BLaER1 (cell line): ENCODE data around the gene PPM1E.
"Not testable (repeated sequence)": the region's sequence is repeated elsewhere in the genome, so short reads cannot be mapped to it uniquely, and the experiment has no call there.

Experiments used
- H3K27ac ChIP-seq: shearing (Covaris generic); formaldehyde crosslinking; 2 replicates; pipeline ENCODE4 v1.8.1; 2022
- H3K27me3 ChIP-seq: shearing (Covaris generic); formaldehyde crosslinking; 2 replicates; pipeline ENCODE4 v1.8.1; 2022
- H3K36me3 ChIP-seq: shearing (Covaris generic); formaldehyde crosslinking; 2 replicates; pipeline ENCODE4 v1.8.1; 2022
- H3K4me1 ChIP-seq: shearing (Covaris generic); formaldehyde crosslinking; 2 replicates; pipeline ENCODE4 v1.8.1; 2022
- H3K4me2 ChIP-seq: shearing (Covaris generic); formaldehyde crosslinking; 2 replicates; pipeline ENCODE4 v1.8.1; 2022
- H3K4me3 ChIP-seq: shearing (Covaris generic); formaldehyde crosslinking; 2 replicates; pipeline ENCODE4 v1.8.1; 2022
- H3K9ac ChIP-seq: shearing (Covaris generic); formaldehyde crosslinking; 2 replicates; pipeline ENCODE4 v1.8.1; 2022
- H3K9me3 ChIP-seq: shearing (Covaris generic); formaldehyde crosslinking; 2 replicates; pipeline ENCODE4 v1.8.1; 2022
- H4K20me1 ChIP-seq: shearing (Covaris generic); formaldehyde crosslinking; 2 replicates; pipeline ENCODE4 v1.8.1; 2022
- Cebpa-rat ChIP-seq: shearing (Covaris generic); IDR thresholded peaks from 2 replicates; pipeline ENCODE4 v1.8.1; 2022

PPM1E gene

GRCh38 chr17:58764373-58764772 lies 8.7 kb downstream of the PPM1E start:
- Histone ChIP-seq H3K4me3 (no peak overlapping the region), H3K27ac (no peak overlapping the region), H3K4me2 (peak overlapping the region; percentile 42), H3K4me1 (peaks cover 7% of the 10 kb centered on the region; the same call in 1 of the 2 replicates), H3K9ac (no peak overlapping the region), H3K9me3 (no peaks in the 10 kb centered on the region), H4K20me1 (no peaks in the 10 kb centered on the region), H3K27me3 (no peaks in the 10 kb centered on the region), H3K36me3 (no peaks in the 10 kb centered on the region)
- no peak for TF ChIP-seq Cebpa-rat

GRCh38 chr17:58778482-58778881 lies 22.8 kb downstream of the PPM1E start:
- not testable (repeated sequence) for H3K36me3 ChIP-seq, H3K27ac ChIP-seq, H3K4me1 ChIP-seq, H4K20me1 ChIP-seq, H3K4me2 ChIP-seq, H3K4me3 ChIP-seq, H3K27me3 ChIP-seq, H3K9me3 ChIP-seq, H3K9ac ChIP-seq

GRCh38 chr17:58779446-58779845 lies 23.8 kb downstream of the PPM1E start:
- no peak overlapping the region for H3K9ac ChIP-seq
- H3K27me3 ChIP-seq, result no peaks in the 10 kb centered on the region
- H3K36me3 ChIP-seq, result no peaks in the 10 kb centered on the region
- H3K4me1 ChIP-seq, result no peaks in the 10 kb centered on the region
- no peak overlapping the region for H3K27ac ChIP-seq
- H4K20me1 ChIP-seq, result no peaks in the 10 kb centered on the region
- TF ChIP-seq Cebpa-rat, result no peak
- no peaks in the 10 kb centered on the region for H3K9me3 ChIP-seq
- no peak overlapping the region for H3K4me2 ChIP-seq
- H3K4me3 ChIP-seq, result no peak overlapping the region

GRCh38 chr17:58783380-58783779 lies 27.7 kb downstream of the PPM1E start:
- Histone ChIP-seq H3K9me3 (no peaks in the 10 kb centered on the region), H3K9ac (no peak overlapping the region), H3K4me2 (no peak overlapping the region), H3K4me3 (no peak overlapping the region), H3K4me1 (no peaks in the 10 kb centered on the region), H3K27me3 (no peaks in the 10 kb centered on the region), H3K27ac (no peak overlapping the region), H4K20me1 (no peaks in the 10 kb centered on the region), H3K36me3 (no peaks in the 10 kb centered on the region)
- no peak for TF ChIP-seq Cebpa-rat

- Histone ChIP-seq H3K9ac (no peak overlapping the region), H3K9me3 (no peaks in the 10 kb centered on the region), H4K20me1 (no peaks in the 10 kb centered on the region), H3K27ac (no peak overlapping the region), H3K4me1 (no peaks in the 10 kb centered on the region), H3K4me3 (no peak overlapping the region), H3K27me3 (no peaks in the 10 kb centered on the region), H3K4me2 (no peak overlapping the region), H3K36me3 (no peaks in the 10 kb centered on the region)
- no peak for TF ChIP-seq Cebpa-rat
Measured at GRCh38 chr17:58785097-58785496, 29.4 kb downstream of the PPM1E start.

GRCh38 chr17:58786586-58787295 lies 31.1 kb downstream of the PPM1E start:
- Histone ChIP-seq H3K27ac (no peak overlapping the region), H3K9me3 (no peaks in the 10 kb centered on the region), H3K4me2 (no peak overlapping the region), H3K4me3 (no peak overlapping the region), H3K36me3 (no peaks in the 10 kb centered on the region), H4K20me1 (no peaks in the 10 kb centered on the region), H3K27me3 (no peaks in the 10 kb centered on the region), H3K9ac (no peak overlapping the region), H3K4me1 (no peaks in the 10 kb centered on the region)
- no peak for TF ChIP-seq Cebpa-rat

- H3K9me3 ChIP-seq, result no peaks in the 10 kb centered on the region
- H3K27me3 ChIP-seq, result no peaks in the 10 kb centered on the region
- no peaks in the 10 kb centered on the region for H3K36me3 ChIP-seq
- H4K20me1 ChIP-seq, result no peaks in the 10 kb centered on the region
- no peak overlapping the region for H3K9ac ChIP-seq
- H3K4me3 ChIP-seq, result no peak overlapping the region
- no peaks in the 10 kb centered on the region for H3K4me1 ChIP-seq
- no peak for TF ChIP-seq Cebpa-rat
- no peak overlapping the region for H3K27ac ChIP-seq
- H3K4me2 ChIP-seq, result no peak overlapping the region
Measured at GRCh38 chr17:58788199-58788598, 32.5 kb downstream of the PPM1E start.

GRCh38 chr17:58789160-58789559 lies 33.5 kb downstream of the PPM1E start:
- H3K4me3 ChIP-seq, result no peak overlapping the region
- no peak overlapping the region for H3K4me2 ChIP-seq
- no peaks in the 10 kb centered on the region for H4K20me1 ChIP-seq
- H3K27me3 ChIP-seq, result no peaks in the 10 kb centered on the region
- H3K27ac ChIP-seq, result no peak overlapping the region
- no peaks in the 10 kb centered on the region for H3K4me1 ChIP-seq
- H3K36me3 ChIP-seq, result no peaks in the 10 kb centered on the region
- H3K9me3 ChIP-seq, result no peaks in the 10 kb centered on the region
- no peak overlapping the region for H3K9ac ChIP-seq
- no peak for TF ChIP-seq Cebpa-rat

GRCh38 chr17:58789831-58790230 lies 34.2 kb downstream of the PPM1E start:
- Histone ChIP-seq H3K4me1 (no peaks in the 10 kb centered on the region), H3K36me3 (no peaks in the 10 kb centered on the region), H3K9me3 (peaks cover 5% of the 10 kb centered on the region; the same call in 1 of the 2 replicates), H3K4me2 (no peak overlapping the region), H4K20me1 (no peaks in the 10 kb centered on the region), H3K27me3 (no peaks in the 10 kb centered on the region), H3K4me3 (no peak overlapping the region), H3K9ac (no peak overlapping the region), H3K27ac (no peak overlapping the region)
- TF ChIP-seq Cebpa-rat, result no peak

GRCh38 chr17:58794508-58794907 lies 38.9 kb downstream of the PPM1E start:
- H3K4me1 ChIP-seq, H3K4me2 ChIP-seq, H3K9ac ChIP-seq, H3K27me3 ChIP-seq, H4K20me1 ChIP-seq, H3K36me3 ChIP-seq, H3K9me3 ChIP-seq, H3K27ac ChIP-seq, H3K4me3 ChIP-seq: not testable (repeated sequence)

GRCh38 chr17:58802188-58802587 lies 46.5 kb downstream of the PPM1E start:
- H3K9me3 ChIP-seq, result peaks cover 11% of the 10 kb centered on the region
- no peak overlapping the region for H3K27ac ChIP-seq
- H3K27me3 ChIP-seq, result no peaks in the 10 kb centered on the region
- H3K4me2 ChIP-seq, result no peak overlapping the region
- H3K36me3 ChIP-seq, result no peaks in the 10 kb centered on the region
- no peaks in the 10 kb centered on the region for H4K20me1 ChIP-seq
- TF ChIP-seq Cebpa-rat, result no peak
- no peaks in the 10 kb centered on the region for H3K4me1 ChIP-seq
- no peak overlapping the region for H3K9ac ChIP-seq
- H3K4me3 ChIP-seq, result no peak overlapping the region
